GM21526 (cell line): ENCODE results near the gene ELP5.

Source experiments
- ATAC-seq: cut with Tn5 transposase; IDR thresholded peaks from one replicate; pipeline ENCODE4 v1.9.1; 2021; ENCODE audit warnings: moderate library complexity; ENCODE audit not compliant: unreplicated experiment, low FRiP score

Gene ELP5

DNA sequence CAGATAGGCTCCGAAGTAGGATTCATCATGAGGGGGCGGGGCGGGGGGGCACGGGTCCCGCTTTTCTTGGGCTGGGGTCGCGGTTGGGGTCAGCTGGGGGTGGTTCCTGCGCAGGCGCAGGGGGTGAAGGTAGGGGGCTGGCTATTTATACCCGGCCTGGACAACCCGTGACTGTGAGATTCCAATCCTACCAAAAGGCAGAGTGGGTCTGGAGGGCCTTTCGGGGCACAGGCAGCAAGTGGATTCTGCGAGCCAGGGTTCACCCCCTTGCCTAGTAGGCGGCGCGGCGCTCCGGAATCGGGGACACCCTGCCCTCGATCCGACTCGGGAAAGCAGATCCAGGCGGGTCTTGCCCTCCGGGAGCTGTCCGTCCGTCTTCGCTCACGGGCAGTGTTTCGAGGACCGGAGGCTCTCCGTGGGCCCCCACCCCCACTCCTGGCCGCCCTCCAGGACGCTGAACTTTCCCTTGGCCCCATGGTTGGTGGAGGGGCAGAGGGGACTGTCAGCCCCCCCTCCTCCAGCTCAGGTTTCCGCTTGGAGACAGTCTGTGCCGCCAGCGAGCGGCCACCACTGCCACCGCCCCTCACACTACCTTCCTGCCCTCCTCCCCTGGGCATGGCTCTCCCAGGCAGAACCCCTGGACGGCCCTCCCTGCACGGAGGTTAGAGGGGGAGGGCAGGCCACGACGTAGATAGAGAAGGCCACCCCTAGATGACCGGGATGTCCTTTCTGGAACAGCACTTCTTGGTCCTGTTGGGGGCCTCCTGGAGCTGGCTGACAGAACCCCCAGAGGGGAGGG, 30.1 kb downstream of the ELP5 start:
- ATAC-seq: no peak

DNA sequence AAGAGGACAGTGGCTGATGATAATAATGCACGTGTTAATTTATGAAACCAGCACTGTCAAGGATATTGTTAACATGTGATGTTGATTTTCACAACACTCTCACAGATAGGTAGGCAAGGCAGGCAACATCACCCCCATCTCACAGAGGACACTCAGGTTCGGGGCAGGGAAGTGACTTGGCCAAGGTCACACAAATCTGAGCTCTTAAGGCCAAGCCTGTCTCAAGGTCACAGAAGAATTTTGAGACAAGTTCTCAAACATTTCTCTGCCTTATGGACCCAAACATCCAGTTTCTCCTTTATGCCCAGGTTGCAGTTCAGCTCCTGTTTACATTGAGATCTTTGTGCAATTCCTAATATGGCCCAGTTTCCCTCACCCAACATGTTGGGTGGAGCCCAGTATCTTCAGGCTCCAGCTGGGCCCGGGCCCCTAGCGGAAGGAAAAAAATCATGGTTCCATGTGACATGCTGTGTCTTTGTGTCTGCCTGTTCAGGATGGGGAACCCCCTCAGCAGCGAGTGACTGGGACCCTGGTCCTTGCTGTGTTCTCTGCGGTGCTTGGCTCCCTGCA, 30.8 kb downstream of the ELP5 start:
- ATAC-seq: no peak

DNA sequence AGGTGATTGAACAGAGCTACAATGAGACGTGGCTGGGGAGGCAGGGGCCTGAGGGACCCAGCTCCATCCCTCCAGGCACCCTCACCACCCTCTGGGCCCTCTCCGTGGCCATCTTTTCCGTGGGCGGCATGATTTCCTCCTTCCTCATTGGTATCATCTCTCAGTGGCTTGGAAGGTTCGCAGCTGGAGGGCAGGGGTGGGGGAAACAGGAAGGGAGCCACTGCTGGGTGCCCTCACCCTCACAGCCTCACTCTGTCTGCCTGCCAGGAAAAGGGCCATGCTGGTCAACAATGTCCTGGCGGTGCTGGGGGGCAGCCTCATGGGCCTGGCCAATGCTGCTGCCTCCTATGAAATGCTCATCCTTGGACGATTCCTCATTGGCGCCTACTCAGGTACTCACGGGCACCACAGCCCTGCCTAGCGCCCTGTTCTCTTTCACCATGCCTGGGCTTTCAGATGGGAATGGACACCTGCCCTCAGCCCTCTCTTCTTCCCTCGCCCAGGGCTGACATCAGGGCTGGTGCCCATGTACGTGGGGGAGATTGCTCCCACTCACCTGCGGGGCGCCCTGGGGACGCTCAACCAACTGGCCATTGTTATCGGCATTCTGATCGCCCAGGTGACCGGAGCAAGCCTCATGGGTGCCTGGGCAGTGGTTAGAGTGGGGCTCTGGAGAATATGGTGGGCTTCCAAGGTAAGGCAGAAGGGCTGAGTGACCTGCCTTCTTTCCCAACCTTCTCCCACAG, 31.6 kb downstream of the ELP5 start:
- ATAC-seq: no peak

DNA sequence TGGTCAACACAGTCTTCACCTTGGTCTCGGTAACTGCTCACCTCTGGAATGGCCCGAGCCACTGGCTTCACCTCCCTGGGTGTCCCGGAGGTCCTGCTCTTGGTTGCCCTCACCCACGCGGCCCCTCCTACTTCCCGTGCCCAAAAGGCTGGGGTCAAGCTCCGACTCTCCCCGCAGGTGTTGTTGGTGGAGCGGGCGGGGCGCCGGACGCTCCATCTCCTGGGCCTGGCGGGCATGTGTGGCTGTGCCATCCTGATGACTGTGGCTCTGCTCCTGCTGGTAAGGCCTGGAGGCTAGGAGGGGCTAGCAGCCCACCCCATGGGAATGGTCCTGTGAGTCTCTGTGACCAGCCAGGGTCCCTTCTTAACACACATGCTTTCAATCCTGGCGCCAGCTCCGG, 32.9 kb downstream of the ELP5 start:
- no peak for ATAC-seq

DNA sequence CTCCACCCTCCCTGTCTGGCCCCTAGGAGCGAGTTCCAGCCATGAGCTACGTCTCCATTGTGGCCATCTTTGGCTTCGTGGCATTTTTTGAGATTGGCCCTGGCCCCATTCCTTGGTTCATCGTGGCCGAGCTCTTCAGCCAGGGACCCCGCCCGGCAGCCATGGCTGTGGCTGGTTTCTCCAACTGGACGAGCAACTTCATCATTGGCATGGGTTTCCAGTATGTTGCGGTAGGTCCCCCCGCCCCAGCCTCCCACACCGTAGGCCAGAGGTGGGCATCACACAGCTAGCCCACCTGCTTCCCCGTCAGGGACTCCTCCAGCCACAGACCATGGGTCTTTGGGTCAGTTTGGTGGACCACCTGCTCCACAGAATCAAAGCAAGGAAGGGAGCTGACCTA, 33.7 kb downstream of the ELP5 start:
- no peak for ATAC-seq

DNA sequence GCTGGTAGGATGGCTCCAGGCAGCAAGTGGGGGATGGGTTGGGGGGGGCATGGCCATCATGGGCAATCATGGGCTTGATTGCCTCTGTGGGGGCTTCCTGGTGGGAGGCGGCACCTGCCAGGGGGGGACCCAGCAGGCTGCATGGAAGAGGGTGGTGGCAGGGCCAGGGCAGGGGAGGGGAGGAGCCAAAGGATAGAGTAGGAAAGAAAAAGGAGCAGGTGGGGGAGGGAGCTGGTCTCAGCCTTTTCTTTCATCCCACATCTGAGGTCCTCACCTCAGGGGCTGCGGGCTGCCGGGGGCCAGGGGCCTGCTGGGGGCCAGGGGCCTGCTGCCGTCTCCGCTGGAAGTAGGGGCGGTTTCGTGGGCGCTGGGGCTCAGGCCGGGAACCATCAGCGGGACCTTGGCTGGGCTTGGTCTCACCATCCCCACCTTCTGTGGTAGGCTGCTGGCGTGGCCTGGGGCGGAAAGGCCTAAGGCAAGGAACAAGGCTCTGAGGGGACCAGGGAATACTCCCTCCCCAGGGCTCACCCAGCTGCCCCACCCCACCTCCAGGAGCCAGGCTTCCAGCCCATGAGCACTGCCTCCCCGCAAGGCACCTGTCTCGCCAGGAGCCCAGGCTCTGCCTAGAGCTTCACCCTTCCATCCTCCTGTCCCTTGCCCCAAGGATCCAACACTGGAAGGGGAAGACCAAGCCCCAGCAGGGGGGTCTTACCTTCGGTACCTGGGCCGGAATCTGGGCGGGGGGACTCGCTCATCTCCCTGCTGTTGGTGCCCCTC, 37.4 kb downstream of the ELP5 start:
- ATAC-seq: no peak

DNA sequence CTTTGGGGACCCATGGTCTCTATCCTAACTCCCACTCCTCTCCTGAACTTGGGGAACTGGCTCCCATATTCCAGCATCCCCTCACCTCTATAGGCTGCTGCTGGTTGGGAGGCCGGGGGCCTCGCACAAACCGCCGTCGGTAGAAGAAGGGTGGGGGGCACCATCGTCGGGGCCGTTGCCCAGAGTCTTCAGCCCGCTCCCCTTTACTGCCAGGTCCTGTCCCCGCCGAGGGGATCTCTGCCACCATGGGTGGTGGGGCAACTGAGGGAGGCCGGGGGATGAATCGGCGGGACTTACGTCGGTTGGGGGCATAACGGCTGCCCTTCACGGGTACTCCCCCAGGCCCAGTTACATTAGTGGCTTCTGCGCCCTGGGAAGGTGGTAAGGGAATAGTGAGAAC, 38.2 kb downstream of the ELP5 start:
- ATAC-seq: no peak

DNA sequence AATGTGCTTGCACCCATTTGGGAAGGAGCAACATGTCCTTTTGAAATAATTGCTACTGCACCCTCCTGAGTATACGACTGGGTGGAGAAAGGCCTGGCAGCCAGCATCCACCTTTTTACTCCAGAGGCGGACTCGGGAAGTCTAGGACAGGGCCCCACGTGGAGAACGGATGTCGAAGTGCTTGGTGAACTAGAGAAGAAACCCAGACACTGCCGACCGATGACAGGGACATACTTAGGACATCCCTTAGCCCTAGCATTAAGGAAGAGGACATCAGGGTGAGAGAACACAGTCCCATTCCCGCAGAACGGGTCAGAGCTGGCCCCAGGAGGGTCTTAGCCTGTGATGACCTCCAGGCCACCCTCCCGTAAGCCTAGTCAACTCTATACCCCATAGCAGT, 38.7 kb downstream of the ELP5 start:
- ATAC-seq: no peak

DNA sequence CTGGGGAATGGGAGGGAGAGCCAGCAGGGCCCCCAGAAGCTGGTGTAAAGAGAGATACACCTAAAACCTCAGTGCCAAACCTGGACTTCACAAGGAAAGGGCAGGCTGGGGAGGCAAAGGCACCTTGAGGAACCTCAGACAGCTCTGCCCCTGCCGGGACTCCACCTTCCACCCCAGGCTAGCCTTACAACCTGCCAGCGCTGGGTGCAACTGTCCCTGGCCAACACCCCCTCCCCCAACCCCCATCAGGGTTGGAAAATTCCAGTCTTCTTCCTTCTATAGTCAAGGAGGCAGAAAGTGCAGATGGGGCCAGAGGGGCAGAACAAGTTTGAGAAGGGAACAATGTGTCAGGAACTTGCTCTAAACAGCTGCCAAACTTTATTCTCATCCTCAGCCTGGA, 40.2 kb downstream of the ELP5 start:
- no peak for ATAC-seq

DNA sequence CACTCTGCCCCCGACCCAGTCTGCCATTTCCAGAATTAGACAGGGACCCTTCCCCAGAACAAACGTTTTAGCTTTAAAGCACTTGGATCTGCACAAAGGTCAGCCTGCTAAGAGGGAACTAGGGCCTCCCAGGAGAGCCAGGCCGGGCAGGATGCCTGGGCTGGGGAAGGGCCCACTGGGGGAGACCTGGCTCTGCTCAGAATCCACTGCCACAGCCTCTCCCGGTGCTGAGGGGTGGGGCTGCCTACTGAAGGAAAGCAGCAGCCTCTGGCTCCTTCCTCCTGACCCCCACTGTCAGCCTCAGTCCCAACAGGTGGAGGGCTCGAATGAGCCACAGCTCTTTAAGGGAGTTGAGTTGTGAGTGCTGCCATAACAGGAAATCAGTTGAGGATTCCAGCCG, 40.7 kb downstream of the ELP5 start:
- no peak for ATAC-seq

DNA sequence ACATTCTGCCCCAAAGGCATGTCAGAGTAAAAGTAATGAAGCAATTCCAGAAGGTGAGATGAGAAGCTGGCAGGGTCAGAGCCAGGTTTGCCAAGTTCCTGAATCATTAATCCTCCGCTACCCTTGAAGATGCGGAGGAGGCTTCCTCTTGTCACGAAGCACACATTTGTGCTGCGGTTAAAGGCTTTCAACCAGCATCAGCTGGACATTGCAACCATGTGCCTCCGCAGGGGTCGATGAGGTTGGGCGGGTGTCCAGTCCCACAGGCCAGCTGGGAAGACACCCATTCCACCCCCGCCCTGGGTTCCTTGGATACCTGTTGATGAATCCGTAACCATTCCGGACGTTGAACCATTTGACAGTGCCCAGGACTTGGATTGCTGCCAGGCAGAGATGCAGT, 41.1 kb downstream of the ELP5 start:
- no peak for ATAC-seq

DNA sequence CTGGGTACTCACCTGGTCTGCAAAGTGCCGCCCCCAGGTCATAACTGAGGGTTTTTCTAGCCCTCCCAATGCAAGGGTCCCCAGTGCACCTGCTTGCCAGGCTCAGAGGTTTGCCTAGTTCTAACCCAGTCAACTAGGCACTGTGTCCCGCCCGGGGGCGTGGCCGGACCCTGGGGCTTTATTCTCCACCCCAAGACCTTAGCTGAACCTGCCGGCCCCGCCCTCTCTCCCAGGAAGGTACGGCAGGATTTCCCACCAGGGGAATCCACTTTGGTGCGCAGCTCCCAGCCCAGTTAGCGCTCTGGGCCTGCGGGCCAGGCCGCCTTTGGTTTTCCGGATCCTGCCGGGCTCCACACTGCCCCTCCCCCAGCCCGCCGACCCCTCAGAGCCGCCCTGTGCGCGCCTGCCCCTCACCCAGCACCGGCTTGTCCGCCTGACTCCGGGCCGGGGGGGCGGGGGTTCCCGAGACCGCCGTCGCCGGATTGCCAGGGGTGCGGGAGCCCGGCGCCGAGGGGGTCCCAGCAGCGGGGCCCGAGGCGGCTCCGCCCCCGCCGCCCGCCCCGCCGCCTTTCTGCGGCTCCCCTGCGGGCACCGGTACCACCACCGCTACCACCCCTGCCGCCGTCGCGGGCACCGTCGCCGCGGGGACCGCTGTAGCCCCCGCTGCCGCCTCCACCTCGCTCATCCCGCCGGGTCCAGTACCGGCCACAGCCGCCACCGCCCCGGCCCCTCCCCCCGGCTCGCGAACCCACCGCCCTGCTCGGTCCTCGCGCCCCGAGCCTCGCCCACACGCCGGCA, 42.0 kb downstream of the ELP5 start:
- ATAC-seq: no peak

DNA sequence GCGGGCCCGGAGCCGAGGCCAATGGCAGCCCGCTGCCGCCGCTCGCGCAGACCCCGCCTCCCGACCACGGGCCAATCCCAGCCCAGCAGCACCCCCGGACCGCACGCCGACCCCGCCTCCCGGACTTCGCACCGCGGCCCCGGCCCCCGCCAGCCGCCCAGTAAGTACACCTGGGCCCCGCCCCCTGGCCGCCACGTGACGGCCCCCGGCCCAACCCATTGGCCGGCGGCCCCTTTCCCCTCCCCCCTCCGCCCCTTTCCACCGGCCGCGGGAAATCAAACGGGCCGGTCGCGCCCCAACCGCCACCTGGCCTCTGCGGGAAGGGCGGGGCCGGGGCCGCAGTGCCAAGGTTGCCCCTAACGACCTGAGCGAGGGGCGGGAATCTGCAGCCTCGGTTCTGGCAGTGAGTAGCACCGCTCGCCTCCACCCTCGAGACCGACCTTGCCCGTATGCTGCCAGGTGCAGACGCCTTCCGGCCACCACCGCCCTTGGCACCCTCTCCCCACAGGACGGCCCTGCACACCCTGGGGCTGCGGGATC, 42.7 kb downstream of the ELP5 start, which contains the start of gene YBX2:
YBX2 (minus strand) TSS at position 26 of the 540 bp plus-strand sequence. CDS start 139 bp downstream, outside the sequence.
- ATAC-seq: no peak

DNA sequence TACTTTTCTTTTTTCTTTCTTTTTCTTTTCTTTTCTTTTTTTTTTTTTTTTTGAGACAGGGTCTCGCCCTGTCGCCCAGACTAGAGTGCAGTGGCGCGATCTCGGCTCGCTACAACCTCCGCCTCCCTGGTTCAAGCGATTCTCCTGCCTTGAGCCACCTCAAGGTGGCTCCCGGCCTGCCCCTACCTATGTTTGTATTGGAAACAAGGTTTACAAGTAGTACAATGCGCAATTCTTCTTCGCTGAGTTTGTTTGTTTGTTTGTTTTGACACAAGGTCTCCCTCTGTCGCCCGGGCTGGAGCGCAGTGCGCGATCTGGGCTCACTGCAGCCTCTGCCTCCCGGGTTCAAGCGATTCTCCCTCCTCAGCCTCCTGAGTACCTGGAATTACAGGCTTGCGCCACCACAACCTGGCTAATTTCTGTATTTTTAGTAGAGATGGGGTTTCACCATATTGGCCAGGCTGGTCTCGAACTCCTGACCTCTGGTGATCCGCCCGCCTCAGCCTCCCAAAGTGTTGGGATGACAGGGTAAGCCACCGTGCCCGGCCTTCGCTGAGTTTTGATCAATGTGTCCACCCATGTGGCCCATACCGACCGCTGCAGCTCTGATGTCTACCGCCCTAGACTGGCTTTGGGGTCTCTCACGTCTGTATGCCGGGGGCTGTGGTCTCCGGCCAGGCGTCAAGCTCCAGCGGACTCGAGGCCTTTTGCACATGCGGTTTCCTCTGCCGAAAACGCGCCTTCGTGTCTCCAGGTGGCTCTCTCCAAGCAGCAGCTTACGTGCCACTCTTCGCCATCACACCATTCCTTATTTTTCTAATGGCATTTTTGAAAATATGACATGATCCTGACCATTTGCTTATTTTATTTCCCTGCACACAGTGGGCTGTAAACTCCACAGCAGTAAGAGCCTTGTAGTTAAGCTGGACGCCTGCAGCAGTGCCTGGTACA, 43.5 kb downstream of the ELP5 start:
- ATAC-seq: no peak

DNA sequence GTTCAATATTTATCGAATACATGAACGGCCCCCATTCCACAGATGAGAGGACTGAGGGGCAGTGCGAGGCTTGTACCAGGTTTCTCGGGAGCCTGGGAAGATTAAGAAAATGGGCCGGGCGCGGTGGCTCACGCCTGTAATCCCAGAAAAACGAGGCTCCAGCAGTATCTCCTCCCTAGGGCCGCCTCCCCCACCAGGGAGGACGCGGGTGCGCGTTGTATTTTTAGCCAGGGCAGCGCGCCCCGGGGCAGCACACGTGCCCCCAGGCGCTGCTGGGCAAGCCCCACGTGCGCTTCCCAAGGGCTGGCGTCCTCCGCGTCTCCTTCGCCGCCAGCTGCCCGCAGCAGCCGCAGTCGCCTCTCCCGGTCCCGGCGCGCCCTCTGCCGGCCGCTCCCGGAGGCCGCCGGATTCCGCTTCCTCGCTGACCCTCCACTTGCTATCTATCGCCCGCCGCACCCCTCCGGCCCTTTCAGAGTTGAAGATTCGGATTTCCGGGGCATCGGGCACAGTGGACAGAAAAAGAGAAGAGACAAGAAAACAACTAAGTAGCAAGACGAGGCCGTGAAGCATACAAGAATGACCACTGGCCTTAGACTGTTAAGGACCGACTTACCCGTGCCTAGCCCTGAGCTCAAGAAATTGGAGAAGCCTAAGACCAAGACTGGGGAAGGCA, 44.3 kb downstream of the ELP5 start:
- ATAC-seq: no peak

DNA sequence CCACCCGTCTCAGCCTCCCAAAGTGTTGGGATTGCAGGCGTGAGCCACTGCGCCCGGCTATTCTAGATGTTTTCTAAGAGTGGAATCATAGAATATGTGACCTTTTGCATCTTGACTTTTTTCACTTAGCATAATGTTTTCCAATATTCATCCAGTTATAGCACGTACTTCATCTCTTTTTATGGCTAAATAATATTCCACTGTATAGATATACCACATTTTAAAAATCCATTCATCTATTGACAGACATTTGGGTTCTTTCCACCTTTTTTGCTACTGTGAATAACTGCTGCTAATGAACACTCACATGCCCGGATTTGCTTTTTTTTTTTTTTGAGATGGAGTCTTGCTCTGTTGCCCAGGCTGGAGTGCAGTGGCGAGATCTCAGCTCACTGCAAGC, 52.2 kb downstream of the ELP5 start:
- ATAC-seq: no peak

DNA sequence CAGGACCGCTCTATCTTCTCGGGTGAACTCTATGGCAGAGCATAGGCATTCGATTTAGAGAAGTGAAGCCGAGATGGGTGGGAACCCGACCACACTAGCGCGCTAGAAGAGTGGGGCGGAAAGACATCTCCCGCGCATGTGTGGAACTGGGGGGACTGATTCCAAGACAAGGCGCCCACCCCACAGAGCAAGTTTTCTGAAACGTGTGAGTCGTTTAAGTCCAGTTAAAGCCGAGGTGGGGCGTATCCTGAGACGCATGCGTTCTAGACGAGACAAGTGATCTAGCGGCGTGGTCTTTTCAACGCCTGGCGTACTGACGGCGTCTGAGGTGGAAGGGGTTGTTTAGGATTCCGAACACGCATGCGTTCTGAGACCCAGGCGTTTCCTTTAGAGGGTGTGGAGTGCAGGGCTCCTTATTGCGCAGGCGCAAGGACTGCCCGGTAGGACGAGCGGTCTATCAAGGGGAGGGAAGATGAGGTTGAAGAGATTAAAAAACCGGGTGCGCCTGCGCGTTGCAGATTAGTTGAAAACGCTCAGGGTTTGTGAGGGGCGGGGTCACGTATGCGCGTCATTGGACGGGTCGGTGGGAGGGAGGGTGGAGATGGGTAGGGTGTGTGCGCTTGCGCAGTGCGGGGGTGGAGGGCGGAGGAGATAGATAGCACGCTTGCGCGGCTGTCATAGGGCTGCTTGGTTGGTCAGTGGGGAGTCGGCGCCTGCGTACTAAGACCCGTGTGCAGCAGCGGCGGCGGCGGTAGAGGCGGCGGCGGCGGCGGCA, 55.1 kb downstream of the ELP5 start, which contains the start of gene EIF5A:
EIF5A (plus strand) TSS at position 718 of the 775 bp plus-strand sequence. CDS start 2,008 bp downstream, outside the sequence.
- ATAC-seq: peak; percentile 62
